T-cell (primary cell): ENCODE measurements around the gene SBK3. TPM values are rescaled to one million over a fixed set of nuclear protein-coding genes. Genes with fewer than 3 reads are reported as not detected.
"Not testable (repeated sequence)": the region's sequence is repeated elsewhere in the genome, so short reads cannot be mapped to it uniquely, and the experiment has no call there.

ENCODE experiments used
- ATAC-seq, 4 experiments: fragments of 200-7000 bp in 3 of 4; fragments of 150-1000 bp in 1 of 4; cut with Tn5 transposase; replicated peaks in 1 of 4; 1 replicate in 3 of 4; 2 replicates in 1 of 4; pipeline ENCODE4 v1.10.0; 2021; ENCODE audit warnings: moderate library complexity in 3 of 4, mild to moderate bottlenecking in 2 of 4, moderate number of reproducible peaks in 1 of 4
- CTCF ChIA-PET, 2 donors: fragments of 300-600 bp; sonication (Branson Sonifier 250); formaldehyde crosslinking; loops; one replicate each; lab custom pipeline; 2022; ENCODE audit warnings: antibody characterized with exemption in 2 of 2; lab: Charles Lee
- POLR2A ChIA-PET, 2 donors: fragments of 300-600 bp; sonication (Branson Sonifier 250); formaldehyde crosslinking; loops; one replicate each; lab custom pipeline; 2022; ENCODE audit warnings: antibody characterized with exemption in 2 of 2; lab: Charles Lee
- DNase-seq, 35 experiments: peaks; one replicate each; pipeline versions ENCODE4 v3.0.0 to v3.0.0-alpha.2; 2013 to 2023
- H3K27ac ChIP-seq: one replicate; pipeline ENCODE4 v1.5.1; 2013; ENCODE audit warnings: low read length
- H3K27me3 ChIP-seq, 2 experiments: replicated peaks in 1 of 2; 1 replicate in 1 of 2; 2 replicates in 1 of 2; pipeline versions ENCODE4 v1.6.1 to v1.7.0; 2013; ENCODE audit warnings: low read length in 1 of 2, mixed read lengths in 1 of 2; ENCODE audit not compliant: control insufficient read depth in 2 of 2, insufficient read depth in 2 of 2; ENCODE audit errors: extremely low read depth in 1 of 2
- H3K36me3 ChIP-seq, 2 donors: 1 replicate in 1 of 2; 2 replicates in 1 of 2; pipeline versions ENCODE4 v1.6.1 to v1.7.0; 2013; ENCODE audit warnings: low read length in 1 of 2; ENCODE audit not compliant: control insufficient read depth in 2 of 2, insufficient read depth in 1 of 2; ENCODE audit errors: extremely low read depth in 1 of 2
- H3K4me1 ChIP-seq, 2 experiments: 1 replicate in 1 of 2; 2 replicates in 1 of 2; pipeline versions ENCODE4 v1.6.1 to v1.7.0; 2013; ENCODE audit warnings: low read length in 2 of 2, mixed read lengths in 1 of 2; ENCODE audit not compliant: insufficient read depth in 2 of 2, control insufficient read depth in 1 of 2; ENCODE audit errors: extremely low read depth in 1 of 2
- H3K4me3 ChIP-seq, 2 donors: 1 replicate in 1 of 2; 2 replicates in 1 of 2; pipeline versions ENCODE4 v1.5.1 to v1.7.0; 2013; ENCODE audit warnings: mild to moderate bottlenecking in 2 of 2, low read length in 1 of 2, moderate library complexity in 1 of 2; ENCODE audit not compliant: control insufficient read depth in 1 of 2; ENCODE audit errors: extremely low read depth in 1 of 2
- H3K9me3 ChIP-seq: 2 replicates; pipeline ENCODE4 v1.7.0; 2013
- H3K27ac Mint-ChIP-seq, 2 donors: one replicate each; pipeline ENCODE4 v1.8.0; 2020 to 2021; ENCODE audit warnings: mild to moderate bottlenecking in 2 of 2, mixed read lengths in 2 of 2
- H3K27me3 Mint-ChIP-seq, 2 donors: one replicate each; pipeline ENCODE4 v1.8.0; 2021 to 2022; ENCODE audit warnings: mixed read lengths in 2 of 2
- H3K36me3 Mint-ChIP-seq: one replicate; pipeline ENCODE4 v1.8.0; 2021; ENCODE audit warnings: mixed read lengths
- H3K4me1 Mint-ChIP-seq, 3 donors: one replicate each; pipeline ENCODE4 v1.8.0; 2020 to 2022; ENCODE audit warnings: mixed read lengths in 3 of 3, mild to moderate bottlenecking in 1 of 3
- H3K4me3 Mint-ChIP-seq, 3 donors: one replicate each; pipeline ENCODE4 v1.8.0; 2020 to 2022; ENCODE audit warnings: mild to moderate bottlenecking in 3 of 3, mixed read lengths in 3 of 3, moderate library complexity in 3 of 3
- H3K9me3 Mint-ChIP-seq, 3 donors: one replicate each; pipeline ENCODE4 v1.8.0; 2020 to 2022; ENCODE audit warnings: mixed read lengths in 3 of 3
- WGBS: methylation state at CpG from one replicate; pipeline ENCODE4 v1.1.5; 2013; ENCODE audit warnings: missing lambda C conversion rate; ENCODE audit not compliant: insufficient coverage; 5-methylcytosine and 5-hydroxymethylcytosine counted together
- total RNA-seq, 35 experiments: library from RNA in 6 of 35; stranded (reverse) in 6 of 35; fragments of 120-200 nt in 1 of 35; gene quantifications; one replicate each; pipeline versions ENCODE4 v1.2.1 to v1.2.4 and lab custom pipeline; 2013 to 2026

Gene SBK3
- total RNA-seq, 5 donors from 2014 or later (not counting 1 experiment from before 2014, with no cell fraction given) = not detected

DNA sequence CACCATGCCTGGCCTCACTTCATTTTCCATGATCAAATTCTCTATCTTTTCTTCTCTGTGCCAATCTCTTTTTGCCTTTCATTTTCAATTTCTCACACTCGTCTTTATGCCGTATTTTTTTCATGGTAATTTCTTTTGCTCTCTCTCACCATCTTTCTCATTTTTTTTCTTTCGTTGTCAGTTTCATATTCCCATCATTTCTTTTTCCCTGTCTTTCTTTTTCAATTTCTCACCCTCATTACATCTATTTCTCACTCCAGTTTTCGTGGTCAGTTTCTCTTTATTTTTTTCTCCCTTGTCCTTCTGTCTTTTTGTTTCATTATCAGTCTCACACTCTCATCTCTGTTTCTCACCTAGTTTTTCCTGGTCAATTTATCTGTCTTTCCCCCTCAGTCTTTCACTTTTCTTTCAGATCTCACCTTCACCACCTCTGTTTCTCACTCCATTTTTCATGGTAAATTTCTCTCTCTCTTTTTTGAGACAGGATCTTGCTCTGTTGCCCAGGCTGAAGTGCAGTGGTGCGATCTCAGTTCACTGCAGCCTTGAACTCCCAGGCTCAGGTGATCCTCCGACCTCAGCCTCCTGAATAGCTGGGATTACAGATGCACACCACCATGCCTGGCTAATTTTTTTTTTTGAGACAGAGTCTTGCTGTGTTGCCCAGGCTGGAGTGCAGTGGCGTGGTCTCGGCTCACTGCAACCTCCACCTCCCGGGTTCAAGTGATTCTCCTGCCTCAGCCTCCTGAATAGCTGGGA, 43.0 kb downstream of the SBK3 start:
- H3K36me3 ChIP-seq = no peaks in the 10 kb centered on the region
- peaks cover 0 to 6% of the 10 kb centered on the region in 2 experiments for H3K27me3 ChIP-seq
- DNase-seq (no peak), ATAC-seq (no peak)
- WGBS = 84% methylated on average over 7 of the region's 9 CpGs
- POLR2A ChIA-PET = no interaction called here
- Mint-ChIP-seq H3K36me3 (no peaks in the 10 kb centered on the region), H3K4me3 (peak overlapping the region in 2 of 3 donors; percentile 73), H3K27ac (no peak overlapping the region), H3K27me3 (no peaks in the 10 kb centered on the region), H3K4me1 (peaks cover 10 to 22% (median 13%) of the 10 kb centered on the region in 3 donors), H3K9me3 (no peaks in the 10 kb centered on the region)
- H3K4me3 ChIP-seq = no peak overlapping the region
- no peak overlapping the region for H3K27ac ChIP-seq
- H3K9me3 ChIP-seq = no peaks in the 10 kb centered on the region
- H3K4me1 ChIP-seq = peaks cover 0 to 15% of the 10 kb centered on the region in 2 experiments
- CTCF ChIA-PET = interaction anchor here (0.8 to 2.1 kb wide), 2 partner anchors 25 to 207 kb away, joined by 3 to 21 read pairs; no protein-coding TSS in a partner anchor

DNA sequence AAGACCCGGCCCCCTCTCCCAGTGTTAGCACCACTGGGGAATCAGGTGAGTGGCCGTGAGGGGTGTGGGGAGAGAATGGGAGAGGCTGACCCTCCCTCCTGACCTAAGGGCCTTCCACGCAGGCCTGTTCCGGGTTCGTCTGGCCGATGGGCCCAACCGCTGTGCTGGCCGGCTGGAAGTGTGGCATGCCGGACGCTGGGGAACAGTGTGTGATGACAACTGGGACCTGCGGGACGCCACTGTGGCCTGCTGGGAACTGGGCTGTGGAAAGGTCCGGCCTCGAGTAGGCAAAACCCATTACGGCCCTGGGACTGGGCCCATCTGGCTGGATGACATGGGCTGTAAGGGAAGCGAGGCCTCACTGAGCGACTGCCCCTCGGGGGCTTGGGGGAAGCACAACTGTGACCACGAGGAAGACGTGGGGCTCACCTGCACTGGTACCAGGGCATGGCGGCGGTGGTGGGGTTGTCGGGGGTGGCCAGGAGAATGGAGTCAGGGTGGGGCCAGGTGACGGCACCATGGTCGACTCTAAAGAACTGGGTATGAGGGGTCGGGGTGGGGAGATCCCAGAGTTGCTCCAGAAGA, 44.9 kb downstream of the SBK3 start:
- WGBS = 93% methylated on average over 20 of the region's 26 CpGs

DNA sequence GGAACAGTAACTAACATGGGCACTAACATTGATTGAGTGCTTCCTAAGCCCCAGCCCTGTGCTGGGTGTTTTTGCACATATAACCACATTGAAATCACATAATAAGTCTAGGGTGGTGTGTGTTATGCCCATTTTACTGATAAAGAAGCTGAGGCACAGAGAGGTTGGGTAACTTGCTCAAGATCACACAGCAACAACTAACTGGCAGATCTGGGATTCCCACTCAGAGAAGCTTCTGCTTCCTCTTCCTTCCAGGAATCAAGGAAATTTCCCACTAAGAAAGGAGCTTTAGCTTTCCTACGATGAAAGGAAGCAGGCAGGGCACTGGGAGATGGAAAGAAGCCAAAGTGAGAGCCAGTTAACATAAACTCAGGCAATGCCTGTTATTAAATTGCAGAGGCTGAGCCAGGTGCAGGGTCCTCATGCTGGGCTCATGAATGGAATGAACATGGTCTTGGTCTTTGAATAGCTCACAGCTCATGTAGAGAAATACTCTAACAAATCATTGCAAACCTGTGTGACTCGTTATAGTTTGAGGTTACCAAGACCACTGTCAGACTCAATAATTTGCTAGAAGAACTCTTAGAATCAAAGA, 47.0 kb downstream of the SBK3 start:
- ChIA-PET POLR2A (no interaction called here), CTCF (interaction anchor here (0.6 kb wide), 2 partner anchors 357 to 1437 kb away, joined by 3 to 9 read pairs; no protein-coding TSS in a partner anchor)
- Histone ChIP-seq H3K27me3 (peaks cover 0 to 12% of the 10 kb centered on the region in 2 experiments), H3K27ac (no peak overlapping the region), H3K36me3 (no peaks in the 10 kb centered on the region), H3K4me1 (peaks cover 0 to 7% of the 10 kb centered on the region in 2 experiments), H3K9me3 (no peaks in the 10 kb centered on the region), H3K4me3 (no peak overlapping the region)
- WGBS = no CpG with 5 or more reads among the region's 2 CpGs
- Mint-ChIP-seq H3K27ac (no peak overlapping the region), H3K4me1 (peaks cover 3 to 14% (median 12%) of the 10 kb centered on the region in 3 donors), H3K4me3 (no peak overlapping the region), H3K9me3 (no peaks in the 10 kb centered on the region), H3K27me3 (peaks cover 0 to 7% of the 10 kb centered on the region in 2 donors), H3K36me3 (no peaks in the 10 kb centered on the region)
- DNase-seq (no peak), ATAC-seq (no peak)

More for the DNA sequence above, 44.9 kb downstream of the SBK3 start:
- no peak overlapping the region for H3K27ac Mint-ChIP-seq
- ChIA-PET CTCF (no interaction called here), POLR2A (no interaction called here)
- no peaks in the 10 kb centered on the region for H3K9me3 ChIP-seq
- H3K4me3 Mint-ChIP-seq = no peak overlapping the region
- DNase-seq (no peak), ATAC-seq (no peak)
- no peaks in the 10 kb centered on the region for H3K9me3 Mint-ChIP-seq
- no peaks in the 10 kb centered on the region for H3K36me3 Mint-ChIP-seq
- no peaks in the 10 kb centered on the region for H3K27me3 ChIP-seq
- H3K36me3 ChIP-seq = no peaks in the 10 kb centered on the region
- no peak overlapping the region for H3K27ac ChIP-seq
- no peak overlapping the region for H3K4me3 ChIP-seq
- peaks cover 0 to 15% of the 10 kb centered on the region in 2 experiments for H3K4me1 ChIP-seq
- peaks cover 0 to under 1% of the 10 kb centered on the region in 2 donors for H3K27me3 Mint-ChIP-seq
- peaks cover 10 to 22% (median 13%) of the 10 kb centered on the region in 3 donors for H3K4me1 Mint-ChIP-seq

DNA sequence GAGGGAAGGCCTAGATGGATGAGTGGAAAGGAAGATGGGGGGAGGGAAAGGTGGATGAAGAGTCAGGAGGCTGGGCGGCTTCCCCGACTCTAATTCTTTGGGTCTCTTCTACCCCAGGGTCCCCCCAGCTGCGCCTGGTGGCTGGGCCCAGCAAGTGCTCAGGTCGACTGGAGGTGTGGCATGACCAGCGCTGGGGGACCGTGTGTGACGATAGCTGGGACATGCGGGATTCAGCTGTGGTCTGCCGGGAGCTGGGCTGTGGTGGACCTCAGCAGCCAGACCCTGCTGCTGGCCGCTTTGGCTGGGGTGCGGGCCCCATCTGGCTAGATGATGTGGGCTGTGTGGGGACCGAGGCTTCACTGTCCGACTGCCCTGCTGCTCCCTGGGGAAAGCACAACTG, 47.6 kb downstream of the SBK3 start:
- Histone ChIP-seq H3K9me3 (no peaks in the 10 kb centered on the region), H3K27me3 (peaks cover 0 to 18% of the 10 kb centered on the region in 2 experiments), H3K4me3 (no peak overlapping the region), H3K4me1 (peaks cover 0 to 3% of the 10 kb centered on the region in 2 experiments), H3K27ac (no peak overlapping the region), H3K36me3 (no peaks in the 10 kb centered on the region)
- ChIA-PET POLR2A (no interaction called here), CTCF (interaction anchor here in 1 of 2 donors (0.6 kb wide), 1 partner anchor 1436 kb away, joined by 3 read pairs; no protein-coding TSS in a partner anchor)
- 90% methylated on average over 10 of the region's 13 CpGs for WGBS
- Mint-ChIP-seq H3K4me3 (no peak overlapping the region), H3K27me3 (peaks cover 4 to 11% of the 10 kb centered on the region in 2 donors), H3K4me1 (peaks cover 0 to 10% (median 9%) of the 10 kb centered on the region in 3 donors), H3K36me3 (no peaks in the 10 kb centered on the region), H3K27ac (no peak overlapping the region), H3K9me3 (no peaks in the 10 kb centered on the region)
- ATAC-seq (no peak), DNase-seq (no peak)

DNA sequence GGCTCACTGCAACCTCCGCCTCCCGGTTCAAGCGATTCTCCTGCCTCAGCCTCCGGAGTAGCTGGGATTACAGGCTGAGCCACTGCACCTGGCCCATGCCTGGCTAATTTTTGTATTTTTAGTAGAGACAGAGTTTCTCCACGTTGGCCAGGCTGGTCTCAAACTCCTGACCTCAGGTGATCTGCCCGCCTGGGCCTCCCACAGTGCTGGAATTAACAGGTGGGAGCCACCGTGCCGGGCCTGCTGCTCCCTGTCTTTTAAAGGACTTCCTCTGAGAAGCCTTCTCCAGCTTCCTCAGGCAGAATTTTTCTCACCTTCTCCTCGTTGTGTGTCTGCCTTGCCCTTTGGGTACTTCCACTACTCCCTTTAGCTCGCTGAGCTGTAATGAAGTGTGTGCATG, 48.5 kb downstream of the SBK3 start:
- H3K4me1 ChIP-seq, H3K4me1 Mint-ChIP-seq, H3K36me3 ChIP-seq, H3K9me3 ChIP-seq, H3K36me3 Mint-ChIP-seq, H3K27ac ChIP-seq, POLR2A ChIA-PET, H3K4me3 ChIP-seq, H3K4me3 Mint-ChIP-seq, ATAC-seq, DNase-seq, H3K27ac Mint-ChIP-seq, H3K9me3 Mint-ChIP-seq, CTCF ChIA-PET: not testable (repeated sequence)
- H3K27me3 ChIP-seq = peaks cover 0 to 27% of the 10 kb centered on the region in 2 experiments
- 86% methylated on average over 8 of the region's 10 CpGs for WGBS
- H3K27me3 Mint-ChIP-seq = peaks cover 4 to 16% of the 10 kb centered on the region in 2 donors

DNA sequence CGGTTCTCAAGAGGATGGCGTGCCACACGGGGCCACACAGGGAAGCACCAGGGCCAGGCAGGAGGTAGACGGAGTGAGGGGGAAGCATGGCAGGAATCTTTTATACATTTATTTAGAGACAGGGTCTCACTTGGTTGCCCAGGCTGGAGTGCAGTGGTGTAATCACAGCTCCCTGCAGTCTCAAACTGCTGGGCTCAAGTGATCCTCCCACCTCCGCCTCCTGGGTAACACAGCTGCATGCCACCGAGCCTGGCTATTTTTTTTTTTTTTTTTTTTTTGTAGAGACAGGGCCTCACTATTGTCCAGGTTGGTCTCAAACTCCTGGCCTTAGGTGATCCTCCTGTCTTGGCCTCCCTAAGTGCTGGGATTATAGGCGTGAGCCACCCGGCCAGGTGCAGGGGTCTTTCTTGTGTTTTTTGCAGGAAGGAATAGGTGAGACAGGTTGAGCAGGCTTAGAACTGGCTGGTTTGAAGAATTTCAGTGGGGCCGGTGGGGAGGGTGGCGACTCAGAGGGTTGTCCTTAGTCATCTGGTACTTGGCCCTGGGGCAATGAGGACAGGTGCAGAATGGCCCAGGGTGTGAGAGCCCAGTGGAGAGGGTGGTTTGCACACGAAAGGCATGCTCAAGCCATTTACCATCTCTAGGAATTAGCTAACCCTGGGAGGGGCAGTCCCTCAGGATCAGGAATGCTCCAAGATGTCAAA, 49.5 kb downstream of the SBK3 start:
- DNase-seq = no peak
- no peaks in the 10 kb centered on the region for H3K9me3 Mint-ChIP-seq
- Histone ChIP-seq H3K4me1 (peaks cover 0 to 3% of the 10 kb centered on the region in 2 experiments), H3K36me3 (no peaks in the 10 kb centered on the region), H3K4me3 (no peak overlapping the region), H3K27me3 (peaks cover 0 to 37% of the 10 kb centered on the region in 2 experiments), H3K27ac (no peak overlapping the region), H3K9me3 (no peaks in the 10 kb centered on the region)
- 86% methylated on average over 7 of the region's 11 CpGs for WGBS
- ATAC-seq = no peak
- H3K27me3 Mint-ChIP-seq = peaks cover 4 to 19% of the 10 kb centered on the region in 2 donors
- CTCF ChIA-PET = no interaction called here
- H3K36me3 Mint-ChIP-seq = no peaks in the 10 kb centered on the region
- peaks cover 0 to 3% (median 0%) of the 10 kb centered on the region in 3 donors for H3K4me1 Mint-ChIP-seq
- no peak overlapping the region for H3K4me3 Mint-ChIP-seq
- POLR2A ChIA-PET = interaction anchor here in 1 of 2 donors (0.6 kb wide), 1 partner anchor 9 kb away, joined by 3 read pairs; no protein-coding TSS in a partner anchor
- no peak overlapping the region for H3K27ac Mint-ChIP-seq
